HG03175 (cell line): ENCODE results near the gene DNAJC13.
"Not testable (repeated sequence)": the region's sequence is repeated elsewhere in the genome, so short reads cannot be mapped to it uniquely, and the experiment has no call there.

Source experiments
- ATAC-seq: cut with Tn5 transposase; IDR thresholded peaks from one replicate; pipeline ENCODE4 v1.9.1; 2021; ENCODE audit warnings: mild to moderate bottlenecking, moderate library complexity; ENCODE audit not compliant: unreplicated experiment

The DNAJC13 gene, protein sequence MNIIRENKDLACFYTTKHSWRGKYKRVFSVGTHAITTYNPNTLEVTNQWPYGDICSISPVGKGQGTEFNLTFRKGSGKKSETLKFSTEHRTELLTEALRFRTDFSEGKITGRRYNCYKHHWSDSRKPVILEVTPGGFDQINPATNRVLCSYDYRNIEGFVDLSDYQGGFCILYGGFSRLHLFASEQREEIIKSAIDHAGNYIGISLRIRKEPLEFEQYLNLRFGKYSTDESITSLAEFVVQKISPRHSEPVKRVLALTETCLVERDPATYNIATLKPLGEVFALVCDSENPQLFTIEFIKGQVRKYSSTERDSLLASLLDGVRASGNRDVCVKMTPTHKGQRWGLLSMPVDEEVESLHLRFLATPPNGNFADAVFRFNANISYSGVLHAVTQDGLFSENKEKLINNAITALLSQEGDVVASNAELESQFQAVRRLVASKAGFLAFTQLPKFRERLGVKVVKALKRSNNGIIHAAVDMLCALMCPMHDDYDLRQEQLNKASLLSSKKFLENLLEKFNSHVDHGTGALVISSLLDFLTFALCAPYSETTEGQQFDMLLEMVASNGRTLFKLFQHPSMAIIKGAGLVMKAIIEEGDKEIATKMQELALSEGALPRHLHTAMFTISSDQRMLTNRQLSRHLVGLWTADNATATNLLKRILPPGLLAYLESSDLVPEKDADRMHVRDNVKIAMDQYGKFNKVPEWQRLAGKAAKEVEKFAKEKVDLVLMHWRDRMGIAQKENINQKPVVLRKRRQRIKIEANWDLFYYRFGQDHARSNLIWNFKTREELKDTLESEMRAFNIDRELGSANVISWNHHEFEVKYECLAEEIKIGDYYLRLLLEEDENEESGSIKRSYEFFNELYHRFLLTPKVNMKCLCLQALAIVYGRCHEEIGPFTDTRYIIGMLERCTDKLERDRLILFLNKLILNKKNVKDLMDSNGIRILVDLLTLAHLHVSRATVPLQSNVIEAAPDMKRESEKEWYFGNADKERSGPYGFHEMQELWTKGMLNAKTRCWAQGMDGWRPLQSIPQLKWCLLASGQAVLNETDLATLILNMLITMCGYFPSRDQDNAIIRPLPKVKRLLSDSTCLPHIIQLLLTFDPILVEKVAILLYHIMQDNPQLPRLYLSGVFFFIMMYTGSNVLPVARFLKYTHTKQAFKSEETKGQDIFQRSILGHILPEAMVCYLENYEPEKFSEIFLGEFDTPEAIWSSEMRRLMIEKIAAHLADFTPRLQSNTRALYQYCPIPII (N-terminal part only)

DNA sequence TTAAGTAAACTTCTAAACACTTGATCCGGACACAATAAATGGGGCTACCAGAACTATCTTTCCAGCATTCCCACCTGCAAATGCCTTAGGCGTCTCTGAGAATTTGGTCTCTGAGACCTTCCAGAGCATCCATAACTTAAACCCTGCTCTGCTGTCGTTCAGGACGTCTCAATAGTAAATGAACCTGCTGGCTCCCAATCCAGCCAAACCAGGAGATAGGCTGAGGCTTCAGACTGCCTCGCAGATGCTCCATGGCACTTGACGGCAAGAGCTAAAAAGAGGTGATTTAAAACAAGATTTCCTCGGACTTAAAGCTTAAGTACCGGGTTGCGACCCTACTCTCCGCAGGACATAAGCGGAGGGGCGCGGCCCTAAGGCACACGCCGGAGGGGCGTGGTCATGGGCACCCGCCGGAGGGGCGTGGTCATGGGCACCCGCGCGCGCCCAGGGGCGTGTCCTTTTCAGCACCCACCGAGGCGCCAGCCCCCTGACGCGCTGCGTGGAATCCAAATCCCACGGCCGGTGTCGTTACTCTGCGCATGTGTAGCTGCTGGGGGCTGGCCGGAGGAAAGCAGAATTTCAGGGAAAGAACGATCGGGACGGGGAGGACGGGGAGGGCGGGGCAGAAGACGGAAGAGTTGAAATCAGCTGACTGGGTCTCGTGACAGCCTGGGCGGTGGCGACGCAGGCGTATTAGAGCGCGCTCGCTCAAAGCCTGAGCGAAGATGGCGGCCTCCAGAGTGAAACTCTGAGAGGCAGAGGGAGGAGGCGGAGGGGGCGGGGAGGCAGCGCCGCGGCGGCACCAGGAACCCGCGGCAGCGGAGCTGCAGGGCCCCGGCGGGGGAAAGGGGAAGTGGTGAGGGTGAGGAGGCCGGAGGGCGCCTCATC is at the start of gene DNAJC13:
TSS of gene DNAJC13 (plus strand) at position 696 of the 888 bp plus-strand sequence. CDS start 17,049 bp downstream, outside the sequence.
- peak; percentile 93 for ATAC-seq

DNA sequence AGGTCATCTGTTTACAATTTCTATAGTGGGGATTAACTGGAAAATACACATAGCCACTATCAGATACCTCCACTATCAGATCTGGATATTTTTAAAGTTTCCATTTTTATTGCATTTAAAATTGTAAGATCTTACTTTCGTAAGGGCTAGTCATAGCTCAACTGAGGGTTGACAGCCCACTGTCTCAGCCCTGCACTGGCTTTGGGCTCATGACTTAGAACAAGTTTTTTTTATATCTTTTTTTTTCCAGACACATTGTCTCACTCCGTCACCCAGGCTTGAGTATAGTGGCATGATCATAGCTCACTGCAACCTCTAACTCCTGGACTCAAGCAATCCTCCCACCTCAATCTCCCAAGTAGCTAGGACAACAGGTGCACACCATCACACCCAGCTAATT is 48.8 kb upstream of the DNAJC13 start:
- ATAC-seq: no peak

DNA sequence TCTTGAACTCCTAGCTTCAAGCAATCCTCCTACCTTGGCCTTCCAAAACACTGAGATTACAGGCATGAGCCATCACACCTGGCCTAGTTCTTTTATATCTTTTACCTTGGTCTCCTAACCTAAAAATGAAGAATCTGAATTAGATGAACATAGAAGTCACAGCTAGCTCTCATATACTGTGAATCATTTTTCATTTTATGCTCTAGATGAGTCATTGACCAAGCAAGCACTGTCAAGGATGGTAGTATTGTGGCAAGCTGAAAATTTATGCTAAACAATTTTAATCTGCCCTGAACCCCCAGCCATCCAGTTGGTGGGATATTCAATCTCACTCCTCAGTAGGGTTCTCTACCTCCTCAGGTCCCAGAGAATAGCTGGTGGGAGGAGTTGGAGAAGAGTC is 48.3 kb upstream of the DNAJC13 start:
- no peak for ATAC-seq

DNA sequence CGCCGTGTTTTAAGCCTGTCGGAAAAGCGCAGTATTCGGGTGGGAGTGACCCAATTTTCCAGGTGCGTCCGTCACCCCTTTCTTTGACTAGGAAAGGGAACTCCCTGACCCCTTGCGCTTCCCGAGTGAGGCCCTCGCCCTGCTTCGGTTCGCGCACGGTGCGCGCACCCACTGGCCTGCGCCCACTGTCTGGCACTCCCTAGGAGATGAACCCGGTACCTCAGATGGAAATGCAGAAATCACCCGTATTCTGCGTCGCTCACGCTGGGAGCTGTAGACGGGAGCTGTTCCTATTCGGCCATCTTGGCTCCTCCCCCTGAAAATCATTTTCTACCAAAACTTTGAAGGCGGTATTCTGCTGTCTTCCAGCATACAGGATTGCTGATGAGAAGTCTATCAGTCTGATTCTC is 40.4 kb upstream of the DNAJC13 start:
- ATAC-seq: not testable (repeated sequence)

DNA sequence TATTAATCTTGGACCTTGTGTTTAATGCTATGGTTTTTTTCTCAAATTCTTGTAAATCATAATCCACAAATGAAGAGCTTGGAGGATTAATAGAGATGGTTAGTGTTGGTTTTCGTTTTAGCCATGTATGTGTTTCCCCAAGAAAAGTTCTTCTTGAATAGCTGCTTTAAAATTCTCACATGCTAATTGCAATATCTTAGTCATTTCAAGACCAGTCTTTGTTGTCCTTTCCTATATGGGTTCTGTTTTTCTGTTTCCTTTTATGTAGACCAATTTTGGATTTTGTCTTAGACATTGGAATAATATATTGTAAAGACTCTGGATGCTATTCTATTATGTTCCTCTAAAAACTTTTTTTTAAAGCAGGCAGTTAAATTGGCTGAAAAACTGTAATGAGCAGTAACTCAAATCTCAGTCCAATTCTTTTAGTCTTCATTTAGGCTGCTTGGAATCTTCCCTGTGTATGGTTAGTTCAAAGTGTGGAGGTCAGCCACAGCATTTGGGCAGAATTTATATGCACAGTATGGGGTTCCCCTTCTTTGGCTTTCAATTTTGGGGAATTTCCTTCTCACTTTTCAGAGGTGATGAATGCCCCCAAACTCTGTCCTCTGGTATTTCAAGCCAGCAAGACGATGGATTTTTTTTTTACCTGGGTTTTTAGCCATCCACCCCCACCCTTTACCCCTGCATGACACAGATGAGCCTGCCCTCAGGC is 39.1 kb upstream of the DNAJC13 start:
- no peak for ATAC-seq

DNA sequence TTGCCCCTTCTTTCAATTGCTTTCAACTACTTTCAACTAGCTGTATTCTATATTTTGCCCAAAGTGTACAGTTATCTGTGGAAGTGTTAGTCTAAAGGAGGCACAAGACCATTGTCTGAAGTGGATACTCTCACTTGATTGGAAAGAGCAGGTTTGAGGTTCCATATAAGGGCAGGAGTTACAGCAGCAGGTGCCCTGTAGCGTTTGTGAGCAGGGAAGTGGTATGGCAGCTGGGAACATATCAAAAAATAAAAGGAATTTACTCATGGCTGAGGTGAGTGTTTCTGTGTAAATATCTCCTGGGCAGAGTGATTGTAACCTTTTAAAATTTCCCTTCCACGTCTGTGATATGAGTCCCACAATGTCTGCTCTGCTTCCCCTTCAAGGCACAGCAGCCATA is 38.5 kb upstream of the DNAJC13 start:
- no peak for ATAC-seq

DNA sequence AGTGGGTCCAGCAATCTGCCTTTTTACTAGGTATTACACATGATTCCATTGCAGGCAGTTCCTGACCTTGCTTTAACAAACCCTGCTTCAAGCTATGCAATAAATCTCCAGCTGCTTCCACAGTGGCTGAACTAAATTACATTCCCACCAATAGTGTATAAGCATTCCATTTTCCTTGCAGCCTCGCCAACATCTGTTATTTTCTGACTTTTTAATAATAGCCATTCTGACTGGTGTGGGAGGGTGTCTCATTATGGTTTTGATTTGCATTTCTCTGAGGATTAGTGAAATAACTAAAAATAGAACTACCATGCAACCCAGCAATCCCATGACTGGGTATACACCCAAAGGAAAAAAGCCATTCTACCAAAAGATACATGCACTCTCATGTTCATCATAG is 36.4 kb upstream of the DNAJC13 start:
- ATAC-seq: no peak

DNA sequence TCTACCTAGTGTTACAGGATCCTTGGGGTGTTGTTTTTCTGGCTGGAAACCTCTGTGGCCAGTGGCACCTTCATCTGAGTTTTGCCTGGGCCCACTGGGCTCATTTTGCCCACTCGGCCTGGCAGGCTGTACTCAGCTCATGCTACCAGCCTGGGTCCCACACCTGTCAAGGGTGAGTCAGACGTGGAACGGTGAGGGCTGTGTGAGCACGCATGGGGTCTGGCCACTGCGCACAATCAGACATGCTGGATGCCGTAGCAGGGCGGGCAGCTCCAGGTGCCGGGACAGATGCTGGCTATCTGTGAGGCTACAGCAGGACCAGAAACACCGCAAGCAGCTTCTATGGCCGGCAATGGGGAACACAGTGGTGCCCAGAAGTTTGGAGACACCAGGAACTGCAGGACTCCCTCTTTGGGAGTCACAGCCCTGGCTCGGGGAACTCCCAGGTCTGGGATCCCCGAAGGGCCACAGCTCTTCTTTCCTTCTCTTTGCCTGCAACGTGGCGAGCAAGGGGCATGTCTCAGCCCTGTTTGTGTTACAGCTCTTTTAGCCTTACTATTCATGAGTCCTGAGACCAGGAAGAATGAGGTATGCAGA is 35.9 kb upstream of the DNAJC13 start:
- ATAC-seq: no peak

DNA sequence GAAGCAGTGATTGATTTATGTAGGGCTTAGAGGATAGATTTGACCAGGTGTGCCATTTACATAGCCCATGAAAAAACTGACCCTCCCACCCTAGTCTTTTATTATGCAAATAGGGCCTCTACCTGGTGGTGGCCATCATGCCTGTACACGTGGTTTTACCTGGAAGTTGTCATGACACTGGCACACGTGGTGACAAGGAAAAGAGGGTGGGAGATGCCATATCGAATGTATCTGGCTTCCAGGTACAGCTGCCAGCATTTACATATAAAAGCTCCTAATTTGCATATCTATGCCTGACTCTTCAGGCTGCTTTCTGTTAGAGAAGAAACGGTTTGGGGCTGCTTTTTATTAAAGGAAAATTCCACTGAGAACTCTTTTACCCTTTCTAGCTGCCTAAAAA is 35.0 kb upstream of the DNAJC13 start:
- ATAC-seq: no peak

DNA sequence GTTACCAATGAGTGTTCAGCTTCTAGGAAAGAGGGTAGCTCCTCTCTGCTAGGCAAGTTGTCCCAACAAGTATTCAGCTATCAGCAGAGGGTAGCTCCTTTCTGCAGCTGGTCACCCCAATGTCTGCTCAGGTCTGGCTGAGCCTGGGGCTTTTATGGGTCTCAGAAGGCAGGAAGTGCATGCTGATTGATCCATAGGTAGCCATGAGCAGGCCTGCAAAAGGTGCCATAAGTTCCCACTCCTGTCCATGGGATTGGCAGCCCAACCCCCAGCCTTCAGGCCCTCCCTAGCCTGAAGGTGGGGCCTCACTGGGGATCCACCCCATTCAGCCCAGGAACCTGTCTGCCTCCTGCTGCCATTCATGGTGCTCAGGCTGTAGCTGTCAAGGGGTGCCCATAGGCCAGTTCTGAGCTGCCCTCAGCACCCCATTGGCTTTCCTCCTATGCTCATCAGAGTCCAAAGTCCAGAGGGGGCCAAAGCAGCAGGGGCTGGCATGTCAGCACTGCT is 34.6 kb upstream of the DNAJC13 start:
- no peak for ATAC-seq

DNA sequence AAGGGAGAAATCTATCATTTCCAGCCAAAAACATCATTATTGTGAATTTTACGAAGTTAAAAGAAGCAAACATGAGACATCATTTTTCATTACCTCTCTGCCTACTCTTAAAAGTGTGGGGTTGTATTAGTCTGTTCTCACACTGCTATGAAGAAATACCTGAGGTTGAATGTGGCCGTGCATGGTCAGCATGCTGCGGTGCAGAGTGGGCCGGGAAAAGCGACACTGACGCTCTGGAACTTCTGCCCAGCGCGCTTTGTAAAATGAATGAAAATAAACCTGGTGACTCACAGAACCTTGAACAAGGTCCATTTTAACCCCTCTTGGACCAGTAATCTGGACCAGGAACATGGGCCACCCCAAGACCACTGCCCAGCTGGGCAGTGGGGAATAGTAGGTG is 31.0 kb upstream of the DNAJC13 start:
- ATAC-seq: no peak

DNA sequence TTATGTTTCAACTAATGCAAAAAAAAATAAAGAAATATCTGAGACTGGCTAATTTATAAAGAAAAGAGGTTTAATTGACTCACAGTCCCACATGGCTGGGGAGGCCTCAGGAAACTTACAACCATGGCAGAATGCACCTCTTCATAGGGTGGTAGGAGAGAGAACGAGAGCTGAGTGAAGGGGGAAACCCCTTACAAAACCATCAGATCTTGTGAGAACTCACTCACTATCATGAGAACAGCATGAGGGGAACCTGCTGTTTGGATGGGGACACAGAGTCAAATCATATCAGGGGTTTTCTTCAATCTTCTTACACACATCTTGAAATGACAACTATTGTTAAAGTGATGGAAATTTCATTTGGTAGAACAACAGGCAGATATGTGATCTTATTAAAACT is 24.6 kb upstream of the DNAJC13 start:
- ATAC-seq: not testable (repeated sequence)

DNA sequence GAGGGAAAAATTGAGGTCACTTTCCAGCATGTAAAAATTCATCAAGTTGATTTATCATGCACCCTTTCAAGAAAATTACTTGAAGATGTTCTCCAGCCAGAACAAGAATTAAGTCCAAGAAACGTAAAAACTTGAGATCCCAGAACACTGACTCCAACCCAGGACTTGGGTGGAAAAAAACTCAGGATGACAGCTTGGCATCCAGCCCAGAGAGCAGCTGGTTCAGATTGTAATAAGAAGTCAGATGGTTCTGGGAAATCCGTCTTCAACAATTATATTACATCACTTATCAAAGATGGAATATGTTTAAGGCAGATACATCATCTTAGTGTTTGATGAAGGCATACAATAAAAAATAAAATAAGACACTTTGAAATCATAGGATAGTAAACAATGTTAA is 23.0 kb upstream of the DNAJC13 start:
- ATAC-seq: no peak

DNA sequence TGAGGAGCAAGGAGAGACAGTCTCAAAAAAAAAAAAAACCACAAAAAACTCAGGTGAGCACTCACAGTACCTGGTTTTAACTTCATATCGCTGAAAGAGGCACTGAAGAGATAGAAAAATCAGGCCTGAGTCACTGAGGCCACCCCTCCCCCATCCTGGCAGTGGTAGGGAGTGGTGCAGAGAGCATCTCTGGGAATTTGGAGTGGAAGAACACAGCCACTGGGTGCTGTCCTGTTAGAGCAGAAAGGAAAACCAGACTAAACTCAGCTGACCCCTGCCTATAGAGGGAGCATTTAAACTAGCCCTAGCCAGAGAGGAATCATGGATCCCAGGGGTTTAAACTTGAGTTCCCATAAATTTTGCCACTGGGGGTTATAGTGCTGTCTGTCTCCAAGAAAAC is 22.2 kb upstream of the DNAJC13 start:
- no peak for ATAC-seq

DNA sequence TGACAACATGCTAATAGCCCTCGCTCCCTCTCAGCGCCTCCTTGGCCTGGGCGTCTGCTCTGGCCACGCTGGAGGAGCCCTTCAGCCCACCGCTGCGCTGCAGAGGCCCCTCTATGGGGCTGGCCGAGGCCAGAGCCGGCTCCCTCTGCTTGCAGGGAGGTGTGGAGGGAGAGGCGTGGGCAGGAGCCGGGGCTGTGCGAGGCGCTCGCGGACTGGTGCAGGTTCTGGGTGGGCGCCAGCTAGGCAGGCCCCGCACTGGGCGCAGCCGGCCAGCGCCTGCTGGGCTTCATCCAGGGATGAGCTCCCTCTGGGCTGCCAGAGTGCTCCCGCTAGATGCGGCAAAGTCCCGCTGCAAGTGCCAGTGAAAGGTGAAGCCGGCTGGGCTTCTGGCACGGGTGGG is 21.0 kb upstream of the DNAJC13 start:
- no peak for ATAC-seq

DNA sequence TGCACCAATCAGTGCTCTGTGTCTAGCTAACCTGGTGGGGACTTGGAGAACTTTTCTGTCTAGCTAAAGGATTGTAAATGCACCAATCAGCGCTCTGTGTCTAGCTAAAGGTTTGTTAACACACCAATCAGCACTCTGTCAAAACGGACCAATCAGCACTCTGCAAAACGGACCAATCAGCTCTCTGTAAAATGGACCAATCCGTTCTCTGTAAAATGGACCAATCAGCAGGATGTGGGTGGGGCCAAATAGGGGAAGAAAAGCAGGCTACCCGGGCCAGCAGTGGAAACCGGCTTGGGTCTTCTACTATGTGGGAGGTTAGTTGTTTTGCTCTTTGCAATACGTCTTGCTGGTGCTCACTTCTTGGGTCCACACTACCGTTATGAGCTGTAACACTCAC is 20.5 kb upstream of the DNAJC13 start:
- not testable (repeated sequence) for ATAC-seq

DNA sequence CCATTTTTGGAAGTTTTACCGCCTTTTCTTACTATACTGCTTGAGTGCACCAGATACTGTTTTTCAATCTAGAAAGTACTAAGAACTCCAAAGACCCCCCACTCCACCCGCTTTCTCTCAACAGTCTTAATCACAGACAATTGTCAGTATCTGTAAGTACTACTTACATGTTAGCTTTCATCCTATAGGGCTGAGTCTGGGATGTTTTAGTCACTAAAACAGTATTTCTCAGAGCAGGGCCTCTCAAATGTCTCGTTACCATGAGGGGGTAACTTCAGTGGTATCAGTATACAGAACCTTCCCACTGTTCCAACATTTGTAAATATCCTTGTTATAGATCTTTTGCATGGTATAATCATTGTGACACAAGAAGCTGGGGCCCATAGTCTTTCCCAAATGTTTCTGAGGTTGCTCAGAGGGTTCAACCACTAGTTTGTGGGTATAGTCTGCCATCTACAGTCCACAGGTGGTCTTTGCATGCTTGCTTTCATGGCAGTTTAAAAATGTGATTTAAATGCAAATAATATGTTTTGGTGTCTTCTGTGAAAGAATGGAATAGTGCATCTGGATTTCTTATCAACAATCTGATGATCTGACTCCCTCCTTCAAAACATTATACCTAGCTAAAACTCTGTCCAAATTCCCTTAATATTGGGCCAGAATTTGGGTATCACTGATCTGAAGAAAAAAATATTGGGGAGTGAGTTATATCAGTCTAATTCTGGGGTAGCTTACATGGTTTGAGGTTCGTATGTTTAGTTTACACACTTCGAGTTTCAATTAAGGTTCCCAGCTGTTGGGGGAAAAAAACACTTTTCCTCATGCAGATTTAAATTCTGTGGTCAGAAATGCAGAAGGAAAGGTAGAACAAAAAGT is 18.0 kb upstream of the DNAJC13 start:
- ATAC-seq: no peak

DNA sequence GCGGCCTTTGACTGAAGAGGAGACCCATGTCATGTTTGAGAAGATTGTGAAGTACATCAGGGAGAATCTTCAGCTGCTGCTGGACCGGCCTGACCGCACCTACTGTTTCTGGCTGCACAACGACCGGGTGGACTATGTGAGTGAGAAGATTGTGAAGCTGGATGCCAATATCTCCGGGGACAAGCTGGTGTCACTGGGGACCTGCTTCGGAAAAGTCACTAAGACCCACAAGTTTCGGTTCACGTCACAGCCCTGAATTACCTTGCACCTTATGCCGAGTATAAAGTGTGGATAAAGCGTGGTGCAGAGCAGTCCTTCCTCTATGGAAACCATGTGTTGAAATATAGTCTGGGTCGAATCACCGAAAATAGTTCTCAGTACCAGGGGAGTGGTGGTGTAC is 16.0 kb upstream of the DNAJC13 start:
- no peak for ATAC-seq
